ENCODE results near the gene SLC35F2.
"Not testable (repeated sequence)": the region's sequence is repeated elsewhere in the genome, so short reads cannot be mapped to it uniquely, and the experiment has no call there.

SLC35F2 gene

DNA sequence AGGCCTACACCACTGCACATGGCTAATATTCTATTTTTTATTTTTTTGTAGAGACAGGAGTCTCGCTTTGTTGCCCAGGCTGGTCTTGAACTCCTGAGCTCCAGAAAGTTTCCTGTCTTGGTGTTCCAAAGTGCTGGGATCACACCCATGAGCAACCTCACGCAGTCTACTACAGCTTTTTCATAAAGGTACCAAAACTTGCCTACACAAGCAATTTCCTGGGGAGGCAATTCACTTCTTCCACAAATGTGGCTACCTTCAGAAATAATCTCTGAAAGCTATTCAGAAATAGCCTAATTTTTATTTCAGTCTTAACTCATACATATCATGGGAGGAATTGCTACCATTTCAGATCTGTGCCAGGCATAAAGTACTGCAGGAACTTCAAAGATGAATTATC, 11.4 kb downstream of the SLC35F2 start:
- TF ChIP-seq CTCF (IDR thresholded peaks at IDR 0.05; ENCODE audit: low read depth, low read length): no peak
- no peak overlapping the region for H3K4me3 ChIP-seq (ENCODE audit: low read depth, low read length)
- no peak overlapping the region for H3K27ac ChIP-seq
- DNase-seq: no peak
- H3K9me3 ChIP-seq (ENCODE audit: severe bottlenecking): no peaks in the 10 kb centered on the region
- no peaks in the 10 kb centered on the region for H3K36me3 ChIP-seq
- no peaks in the 10 kb centered on the region for H3K27me3 ChIP-seq (ENCODE audit: insufficient read depth, low read depth, severe bottlenecking)

- Histone ChIP-seq H3K27me3 (ENCODE audit: insufficient read depth, low read depth, severe bottlenecking) (no peaks in the 10 kb centered on the region), H3K4me3 (ENCODE audit: low read depth, low read length) (no peak overlapping the region), H3K9me3 (ENCODE audit: severe bottlenecking) (no peaks in the 10 kb centered on the region), H3K36me3 (no peaks in the 10 kb centered on the region), H3K27ac (no peak overlapping the region)
- DNase-seq: no peak
- no peak for TF ChIP-seq CTCF (IDR thresholded peaks at IDR 0.05; ENCODE audit: low read depth, low read length)
Observed at GRCh38 chr11:107844041-107844440, 14.5 kb downstream of the SLC35F2 start.

- H3K36me3 ChIP-seq: no peaks in the 10 kb centered on the region
- no peak for TF ChIP-seq CTCF (IDR thresholded peaks at IDR 0.05; ENCODE audit: low read depth, low read length)
- no peaks in the 10 kb centered on the region for H3K9me3 ChIP-seq (ENCODE audit: severe bottlenecking)
- no peak overlapping the region for H3K4me3 ChIP-seq (ENCODE audit: low read depth, low read length)
- no peaks in the 10 kb centered on the region for H3K27me3 ChIP-seq (ENCODE audit: insufficient read depth, low read depth, severe bottlenecking)
- no peak overlapping the region for H3K27ac ChIP-seq
- no peak for DNase-seq
Observed at GRCh38 chr11:107842412-107843100, 16.0 kb downstream of the SLC35F2 start.

- no peak overlapping the region for H3K4me3 ChIP-seq (ENCODE audit: low read depth, low read length)
- TF ChIP-seq CTCF (IDR thresholded peaks at IDR 0.05; ENCODE audit: low read depth, low read length): no peak
- H3K9me3 ChIP-seq (ENCODE audit: severe bottlenecking): no peaks in the 10 kb centered on the region
- no peaks in the 10 kb centered on the region for H3K36me3 ChIP-seq
- H3K27me3 ChIP-seq (ENCODE audit: insufficient read depth, low read depth, severe bottlenecking): no peaks in the 10 kb centered on the region
- no peak overlapping the region for H3K27ac ChIP-seq
- no peak for DNase-seq
Observed at GRCh38 chr11:107840129-107840484, 18.5 kb downstream of the SLC35F2 start.

GRCh38 chr11:107836851-107837250, 21.7 kb downstream of the SLC35F2 start:
- Histone ChIP-seq H3K27me3 (ENCODE audit: insufficient read depth, low read depth, severe bottlenecking) (no peaks in the 10 kb centered on the region), H3K9me3 (ENCODE audit: severe bottlenecking) (no peaks in the 10 kb centered on the region), H3K4me3 (ENCODE audit: low read depth, low read length) (no peak overlapping the region), H3K27ac (no peak overlapping the region), H3K36me3 (no peaks in the 10 kb centered on the region)
- DNase-seq: no peak
- TF ChIP-seq CTCF (IDR thresholded peaks at IDR 0.05; ENCODE audit: low read depth, low read length): no peak

DNA sequence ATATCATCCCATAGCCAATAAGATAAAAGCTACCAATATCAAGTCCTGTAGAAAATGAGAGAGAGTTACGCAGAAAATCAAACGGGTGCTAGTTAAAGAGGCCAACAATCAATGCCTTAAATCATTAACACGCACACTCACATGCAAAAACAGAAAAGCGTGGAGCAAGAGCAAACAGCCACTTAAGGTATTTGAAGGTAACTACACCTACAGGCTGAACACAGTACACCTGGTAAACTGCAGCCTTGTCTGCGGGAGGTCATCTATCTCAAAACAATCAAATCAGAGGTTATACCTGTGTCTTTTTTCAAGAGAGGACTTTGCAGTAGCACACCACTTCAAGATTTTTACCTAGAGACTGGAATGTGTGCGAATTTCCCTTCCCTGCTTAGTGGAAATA, 23.6 kb downstream of the SLC35F2 start:
- H3K27me3 ChIP-seq (ENCODE audit: insufficient read depth, low read depth, severe bottlenecking): no peaks in the 10 kb centered on the region
- no peak overlapping the region for H3K27ac ChIP-seq
- TF ChIP-seq CTCF (IDR thresholded peaks at IDR 0.05; ENCODE audit: low read depth, low read length): no peak
- no peaks in the 10 kb centered on the region for H3K36me3 ChIP-seq
- DNase-seq: no peak
- no peak overlapping the region for H3K4me3 ChIP-seq (ENCODE audit: low read depth, low read length)
- H3K9me3 ChIP-seq (ENCODE audit: severe bottlenecking): no peaks in the 10 kb centered on the region

GRCh38 chr11:107833926-107834325, 24.7 kb downstream of the SLC35F2 start:
- H3K27me3 ChIP-seq (ENCODE audit: insufficient read depth, low read depth, severe bottlenecking); DNase-seq; H3K36me3 ChIP-seq; H3K27ac ChIP-seq; H3K9me3 ChIP-seq (ENCODE audit: severe bottlenecking); H3K4me3 ChIP-seq (ENCODE audit: low read depth, low read length): not testable (repeated sequence)
